DND-41 (cell line): Measurements from ENCODE around the gene SMARCC2.

Experiments used
- ATAC-seq: fragments of 200-7000 bp; cut with Tn5 transposase; 3 replicates; pipeline ENCODE4 v1.9.1; 2021; ENCODE audit warnings: low read depth; ENCODE audit not compliant: insufficient read depth
- DNase-seq: peaks from one replicate; pipeline ENCODE4 v3.0.0-alpha.2; 2020
- H2AFZ ChIP-seq: 2 replicates; pipeline ENCODE4 v1.6.0; 2012; ENCODE audit warnings: low read depth, low read length
- H3K27ac ChIP-seq: 2 replicates; pipeline ENCODE4 v1.5.1; 2012; ENCODE audit warnings: low read length, inconsistent platforms
- H3K27me3 ChIP-seq: fragments of 200-600 bp; sonication (generic); 2 replicates; pipeline ENCODE4 v1.6.0; 2012; ENCODE audit warnings: low read length, mild to moderate bottlenecking, inconsistent platforms; ENCODE audit not compliant: insufficient read depth, poor library complexity
- H3K36me3 ChIP-seq: 2 replicates; pipeline ENCODE4 v1.5.1; 2012; ENCODE audit warnings: low read length, inconsistent platforms; ENCODE audit not compliant: insufficient read depth
- H3K4me1 ChIP-seq: 2 replicates; pipeline ENCODE4 v1.5.1; 2012; ENCODE audit warnings: mild to moderate bottlenecking, low read length; ENCODE audit not compliant: insufficient read depth
- H3K4me2 ChIP-seq: 2 replicates; pipeline ENCODE4 v1.6.0; 2012; ENCODE audit warnings: mild to moderate bottlenecking, moderate library complexity, low read length, inconsistent platforms; ENCODE audit not compliant: insufficient read depth
- H3K4me3 ChIP-seq, 2 experiments: fragments of 200-600 bp in 1 of 2; shearing (Covaris generic) in 1 of 2; 2 replicates each; pipeline ENCODE4 v1.5.1; 2012 to 2016; ENCODE audit warnings: inconsistent platforms in 2 of 2, low read length in 2 of 2, mild to moderate bottlenecking in 2 of 2, low read depth in 1 of 2, moderate library complexity in 1 of 2
- H3K79me2 ChIP-seq: 2 replicates; pipeline ENCODE4 v1.6.0; 2012; ENCODE audit warnings: low read length, inconsistent platforms; ENCODE audit not compliant: insufficient read depth
- H3K9ac ChIP-seq: 2 replicates; pipeline ENCODE4 v1.6.0; 2012; ENCODE audit warnings: low read depth, mild to moderate bottlenecking, inconsistent platforms, low read length, moderate library complexity
- H3K9me3 ChIP-seq: 2 replicates; pipeline ENCODE4 v1.5.1; 2012; ENCODE audit warnings: low read length, moderate library complexity, mild to moderate bottlenecking, inconsistent platforms; ENCODE audit not compliant: insufficient read depth, severe bottlenecking
- H4K20me1 ChIP-seq: 2 replicates; pipeline ENCODE4 v1.6.0; 2012; ENCODE audit warnings: low read length; ENCODE audit not compliant: insufficient read depth
- EZH2 ChIP-seq: IDR thresholded peaks from 3 replicates; pipeline ENCODE4 v1.6.1; 2012; ENCODE audit warnings: borderline replicate concordance, low read depth, mild to moderate bottlenecking, moderate library complexity, low read length, inconsistent platforms; ENCODE audit not compliant: severe bottlenecking
- TF ChIP-seq, protein P1 (sequence below): IDR thresholded peaks from 2 replicates; pipeline ENCODE4 v1.5.1; 2012; ENCODE audit warnings: borderline replicate concordance, low read length, moderate library complexity, mild to moderate bottlenecking; ENCODE audit not compliant: poor library complexity, severe bottlenecking; ENCODE audit errors: extremely low read depth

Gene SMARCC2

DNA sequence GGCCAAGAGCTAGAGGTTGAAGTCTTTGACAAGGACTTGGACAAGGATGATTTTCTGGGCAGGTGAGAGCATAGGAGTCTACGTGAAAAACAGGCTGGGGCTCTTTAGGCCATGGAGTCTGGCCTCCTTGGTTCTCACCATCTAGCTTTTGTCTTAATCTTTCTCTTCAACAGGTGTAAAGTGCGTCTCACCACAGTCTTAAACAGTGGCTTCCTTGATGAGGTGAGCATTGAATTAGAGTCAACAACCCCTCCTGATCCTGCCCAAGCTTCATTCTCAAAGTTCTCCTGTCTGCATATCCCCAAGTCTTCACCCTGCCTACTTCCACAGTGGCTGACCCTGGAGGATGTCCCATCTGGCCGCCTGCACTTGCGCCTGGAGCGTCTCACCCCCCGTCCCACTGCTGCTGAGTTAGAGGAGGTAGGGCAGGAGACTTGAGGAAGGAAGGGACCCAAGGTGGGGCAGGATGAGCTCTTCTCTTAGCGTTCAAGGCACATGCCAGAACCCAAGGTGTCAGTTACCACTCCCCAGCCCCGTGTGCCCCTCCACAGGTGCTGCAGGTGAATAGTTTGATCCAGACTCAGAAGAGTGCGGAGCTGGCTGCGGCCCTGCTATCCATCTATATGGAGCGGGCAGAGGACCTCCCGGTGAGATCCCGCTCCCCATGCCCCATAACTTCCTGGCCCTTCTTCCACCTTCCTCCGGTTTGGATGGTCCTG lies 51.3 kb downstream of the SMARCC2 start:
- no peak overlapping the region for H2AFZ ChIP-seq
- H3K4me3 ChIP-seq, result no peak overlapping the region
- H3K9ac ChIP-seq, result no peak overlapping the region
- no peak overlapping the region for H3K4me2 ChIP-seq
- DNase-seq (no peak), ATAC-seq (no peak)
- no peaks in the 10 kb centered on the region for H3K9me3 ChIP-seq
- no peak overlapping the region for H3K27ac ChIP-seq
- H3K79me2 ChIP-seq, result no peaks in the 10 kb centered on the region
- peaks cover 73% of the 10 kb centered on the region for H3K36me3 ChIP-seq
- no peak for TF ChIP-seq EZH2
- TF ChIP-seq, protein P1, sequence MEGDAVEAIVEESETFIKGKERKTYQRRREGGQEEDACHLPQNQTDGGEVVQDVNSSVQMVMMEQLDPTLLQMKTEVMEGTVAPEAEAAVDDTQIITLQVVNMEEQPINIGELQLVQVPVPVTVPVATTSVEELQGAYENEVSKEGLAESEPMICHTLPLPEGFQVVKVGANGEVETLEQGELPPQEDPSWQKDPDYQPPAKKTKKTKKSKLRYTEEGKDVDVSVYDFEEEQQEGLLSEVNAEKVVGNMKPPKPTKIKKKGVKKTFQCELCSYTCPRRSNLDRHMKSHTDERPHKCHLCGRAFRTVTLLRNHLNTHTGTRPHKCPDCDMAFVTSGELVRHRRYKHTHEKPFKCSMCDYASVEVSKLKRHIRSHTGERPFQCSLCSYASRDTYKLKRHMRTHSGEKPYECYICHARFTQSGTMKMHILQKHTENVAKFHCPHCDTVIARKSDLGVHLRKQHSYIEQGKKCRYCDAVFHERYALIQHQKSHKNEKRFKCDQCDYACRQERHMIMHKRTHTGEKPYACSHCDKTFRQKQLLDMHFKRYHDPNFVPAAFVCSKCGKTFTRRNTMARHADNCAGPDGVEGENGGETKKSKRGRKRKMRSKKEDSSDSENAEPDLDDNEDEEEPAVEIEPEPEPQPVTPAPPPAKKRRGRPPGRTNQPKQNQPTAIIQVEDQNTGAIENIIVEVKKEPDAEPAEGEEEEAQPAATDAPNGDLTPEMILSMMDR, result no peak
- no peaks in the 10 kb centered on the region; the same call in 1 of the 2 replicates for H3K4me1 ChIP-seq
- no peaks in the 10 kb centered on the region for H4K20me1 ChIP-seq
- H3K27me3 ChIP-seq, result no peaks in the 10 kb centered on the region

DNA sequence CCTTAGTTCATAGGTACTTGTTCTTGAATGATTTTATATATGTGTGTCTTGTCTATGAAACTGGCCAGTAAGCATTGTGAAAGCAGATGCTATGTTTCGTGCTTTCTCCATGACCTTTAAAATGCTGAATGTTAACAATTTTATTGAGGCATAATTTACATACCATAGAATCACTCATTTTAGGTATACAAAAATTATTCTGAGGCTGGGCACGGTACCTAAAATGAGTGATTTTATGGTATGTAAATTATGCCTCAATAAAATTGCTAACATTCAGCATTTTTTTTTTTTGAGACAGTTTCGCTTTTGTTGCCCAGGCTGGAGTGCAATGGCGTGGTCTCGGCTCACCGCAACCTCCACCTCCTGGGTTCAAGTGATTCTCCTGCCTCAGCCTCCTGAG lies 54.4 kb downstream of the SMARCC2 start:
- H3K36me3 ChIP-seq, result peaks cover 76% of the 10 kb centered on the region
- peaks cover 6% of the 10 kb centered on the region for H3K9me3 ChIP-seq
- peaks cover 6% of the 10 kb centered on the region for H3K4me1 ChIP-seq
- TF ChIP-seq, protein P1, result no peak
- TF ChIP-seq EZH2, result no peak
- no peak overlapping the region for H3K4me2 ChIP-seq
- no peak for ATAC-seq
- H4K20me1 ChIP-seq, result no peaks in the 10 kb centered on the region
- H3K27ac ChIP-seq, result no peak overlapping the region
- H3K79me2 ChIP-seq, result peaks cover 11% of the 10 kb centered on the region
- H3K4me3 ChIP-seq, result no peak overlapping the region
- H3K27me3 ChIP-seq, result no peaks in the 10 kb centered on the region
- DNase-seq, result no peak
- no peak overlapping the region for H2AFZ ChIP-seq
- no peak overlapping the region for H3K9ac ChIP-seq

DNA sequence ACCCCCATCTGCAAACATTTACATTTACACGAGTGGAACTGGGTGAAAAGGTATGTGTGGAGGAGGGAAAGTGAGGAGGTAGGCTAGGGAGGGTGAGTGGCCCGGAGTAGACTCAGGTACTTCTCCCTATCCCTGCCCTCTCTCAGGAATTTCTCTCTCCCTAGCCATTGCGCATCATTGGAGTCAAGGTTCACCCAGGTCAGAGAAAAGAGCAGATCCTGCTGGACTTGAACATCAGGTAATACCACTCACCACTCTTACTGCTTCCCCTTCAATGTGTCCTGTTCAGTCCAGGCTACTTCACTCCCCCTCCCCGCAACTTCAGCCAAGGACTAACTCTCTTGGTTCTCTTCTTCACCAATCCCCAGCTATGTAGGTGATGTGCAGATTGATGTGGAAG lies 58.4 kb downstream of the SMARCC2 start:
- no peak overlapping the region for H2AFZ ChIP-seq
- H3K4me3 ChIP-seq, result no peak overlapping the region
- H3K79me2 ChIP-seq, result peaks cover 26% of the 10 kb centered on the region
- peaks cover 41% of the 10 kb centered on the region for H3K36me3 ChIP-seq
- H3K9me3 ChIP-seq, result peaks cover 6% of the 10 kb centered on the region
- no peak overlapping the region for H3K27ac ChIP-seq
- DNase-seq (no peak), ATAC-seq (no peak)
- H3K9ac ChIP-seq, result no peak overlapping the region
- no peaks in the 10 kb centered on the region for H3K27me3 ChIP-seq
- no peak for TF ChIP-seq EZH2
- TF ChIP-seq, protein P1, result no peak
- peaks cover 43% of the 10 kb centered on the region for H3K4me1 ChIP-seq
- no peaks in the 10 kb centered on the region for H4K20me1 ChIP-seq
- H3K4me2 ChIP-seq, result no peak overlapping the region
